Prostate gland (tissue), 2 donors: ENCODE results near the gene TAOK1.
"Not testable (repeated sequence)": the region's sequence is repeated elsewhere in the genome, so short reads cannot be mapped to it uniquely, and the experiment has no call there.

Experiments used
- CTCF ChIP-seq, 4 experiments: fragments of 200-600 bp in 2 of 4; fragments of 450-650 bp in 2 of 4; sonication (generic) in 2 of 4; IDR thresholded peaks; 1 replicate in 3 of 4; 2 replicates in 1 of 4; pipeline ENCODE4 v1.5.1; 2016 to 2019; ENCODE audit warnings: antibody characterized with exemption in 4 of 4, mild to moderate bottlenecking in 2 of 4, moderate library complexity in 2 of 4
- POLR2A ChIP-seq: fragments of 450-650 bp; IDR thresholded peaks from one replicate; pipeline ENCODE4 v1.6.1; 2016; ENCODE audit warnings: antibody characterized with exemption, mild to moderate bottlenecking
- POLR2AphosphoS5 ChIP-seq: sonication (generic); formaldehyde crosslinking; IDR thresholded peaks from one replicate; pipeline ENCODE4 v1.6.1; 2017; ENCODE audit warnings: antibody characterized with exemption

- not testable (repeated sequence) for TF ChIP-seq POLR2A; CTCF (IDR thresholded peaks at IDR 0.05); POLR2AphosphoS5
Observed at GRCh38 chr17:29345470-29345869, 44.7 kb upstream of the TAOK1 start.
